Ovary (tissue), 9 donors: ENCODE measurements around the gene CTNNA3. TPM values are rescaled to one million over a fixed set of nuclear protein-coding genes. Genes with fewer than 3 reads are reported as not detected.
"Not testable (repeated sequence)": the region's sequence is repeated elsewhere in the genome, so short reads cannot be mapped to it uniquely, and the experiment has no call there.

Experiments used
- DNase-seq, 5 donors: peaks; one replicate each; pipeline ENCODE4 v3.0.0-alpha.2; 2019 to 2020
- H3K27ac ChIP-seq, 2 donors: fragments of 200-600 bp; one replicate each; pipeline versions ENCODE4 v1.5.1 to v1.8.0; 2019 to 2022
- H3K27me3 ChIP-seq: fragments of 200-600 bp; one replicate; pipeline ENCODE4 v1.8.0; 2022
- H3K36me3 ChIP-seq: fragments of 200-600 bp; sonication (generic); one replicate; pipeline ENCODE4 v1.5.1; 2019
- H3K4me1 ChIP-seq: one replicate; pipeline ENCODE4 v1.8.1; 2013; ENCODE audit warnings: mild to moderate bottlenecking, moderate library complexity; ENCODE audit not compliant: insufficient read depth
- H3K4me3 ChIP-seq: fragments of 200-600 bp; sonication (generic); one replicate; pipeline ENCODE4 v1.5.1; 2017
- H3K9me3 ChIP-seq, 2 donors: fragments of 200-600 bp in 1 of 2; sonication (generic) in 1 of 2; one replicate each; pipeline versions ENCODE4 v1.5.1 to v1.8.1; 2013 to 2019; ENCODE audit warnings: mild to moderate bottlenecking in 1 of 2, moderate library complexity in 1 of 2
- CTCF ChIP-seq, 3 donors: fragments of 450-650 bp in 2 of 3; fragments of 200-600 bp in 1 of 3; IDR thresholded peaks; one replicate each; pipeline versions ENCODE4 v1.5.1 to v1.8.0; 2016 to 2022; ENCODE audit warnings: antibody characterized with exemption in 3 of 3, mild to moderate bottlenecking in 1 of 3
- EP300 ChIP-seq: sonication (generic); formaldehyde crosslinking; IDR thresholded peaks from one replicate; pipeline ENCODE4 v1.6.1; 2017; ENCODE audit warnings: antibody characterized with exemption
- POLR2A ChIP-seq: fragments of 450-650 bp; IDR thresholded peaks from one replicate; pipeline ENCODE4 v1.6.1; 2017; ENCODE audit warnings: antibody characterized with exemption, mild to moderate bottlenecking, moderate library complexity
- WGBS, 3 donors: extraction: QIAGEN DNeasy Blood & Tissue Kit in 1 of 3; methylation state at CpG; one replicate each; pipeline versions ENCODE4 v1.1.5 to v1.1.7; 2013 to 2017; 5-methylcytosine and 5-hydroxymethylcytosine counted together
- intact Hi-C, 4 donors: fragments of 100-400 bp; cut with DNase I; formaldehyde crosslinking; loops; one replicate each; pipeline versions ENCODE4 v1.11.0 to v1.15.1; 2022 to 2023
- polyA plus RNA-seq, 2 donors: library from polyadenylated mRNA; stranded (reverse); fragments of 200-250 nt in 1 of 2; fragments of 350-450 nt in 1 of 2; fragmentation: Illumina TruSeq in 1 of 2; extraction: RNeasy Lipid Tissue Mini Kit (QIAGEN cat#74804) in 1 of 2; gene quantifications; one replicate each; pipeline ENCODE4 v1.2.3, GENCODE V29; 2013 to 2014
- total RNA-seq, 7 donors: library from RNA; depleted of rRNA in 2 of 7; stranded (reverse); fragments of >200 nt in 2 of 7; fragmentation: NEBNext Ultra II Directional in 3 of 7; extraction: Animal tissue kit (Norgen Biotek cat#: 25700) in 3 of 7; gene quantifications; one replicate each; pipeline versions ENCODE4 v1.1.0 to v1.2.4, GENCODE V29; 2016 to 2023
- donor health status: DM: no; HTN: no; CAD: no; lungs with moderate emphysema.
- donor health status: DM: no; HTN: no; CAD: no.
- donor health status: Bipolar disorder and iron deficiency.
- donor health status: DM: yes; HTN: yes; CAD: no.
- donor health status: DM: no; HTN: no; CAD: no.
- donor health status: DM: yes; HTN: yes; CAD: no.

The CTNNA3 gene
- total and polyA plus RNA-seq, 9 donors: 1.9 to 9.7 (median 4.0) TPM

GRCh38 chr10:67222934-67223333, 473.1 kb downstream of the CTNNA3 start:
- Histone ChIP-seq H3K4me1 (no peaks in the 10 kb centered on the region), H3K27ac (no peak overlapping the region), H3K4me3 (no peak overlapping the region), H3K9me3 (peaks cover 0 to 6% of the 10 kb centered on the region in 2 donors), H3K27me3 (no peaks in the 10 kb centered on the region), H3K36me3 (no peaks in the 10 kb centered on the region)
- TF ChIP-seq EP300 (no peak), POLR2A (no peak), CTCF (IDR thresholded peaks at IDR 0.05) (no peak)
- WGBS, 3 donors: 84 to 86% (median 85%) methylated on average over 3 of the region's 3 CpGs
- intact Hi-C loops: no loop called here
- no peak for DNase-seq

GRCh38 chr10:67221939-67222494, 474.0 kb downstream of the CTNNA3 start:
- intact Hi-C loops: no loop called here
- Histone ChIP-seq H3K27me3 (no peaks in the 10 kb centered on the region), H3K27ac (no peak overlapping the region), H3K36me3 (no peaks in the 10 kb centered on the region), H3K4me3 (no peak overlapping the region), H3K9me3 (peaks cover 0 to 6% of the 10 kb centered on the region in 2 donors), H3K4me1 (peaks cover 2% of the 10 kb centered on the region)
- DNase-seq: no peak
- TF ChIP-seq CTCF (IDR thresholded peaks at IDR 0.05): no peak
- TF ChIP-seq EP300: no peak
- TF ChIP-seq POLR2A: no peak
- 74 to 77% (median 76%) methylated on average over 4 of the region's 4 CpGs for WGBS, 3 donors

GRCh38 chr10:67211680-67212079, 484.3 kb downstream of the CTNNA3 start:
- no peak for TF ChIP-seq EP300
- TF ChIP-seq CTCF (IDR thresholded peaks at IDR 0.05): no peak
- no peak for TF ChIP-seq POLR2A
- H3K4me3 ChIP-seq: no peak overlapping the region
- no peak overlapping the region for H3K27ac ChIP-seq
- H3K4me1 ChIP-seq: no peaks in the 10 kb centered on the region
- no peak for DNase-seq
- intact Hi-C loops: no loop called here
- H3K9me3 ChIP-seq: no peaks in the 10 kb centered on the region
- H3K27me3 ChIP-seq: no peaks in the 10 kb centered on the region
- whole genome bisulfite sequencing, 3 donors: 38 to 68% (median 67%) methylated on average over 1 of the region's 1 CpG
- no peaks in the 10 kb centered on the region for H3K36me3 ChIP-seq

- H3K4me3 ChIP-seq, DNase-seq, H3K4me1 ChIP-seq, H3K27me3 ChIP-seq, H3K27ac ChIP-seq, H3K36me3 ChIP-seq, H3K9me3 ChIP-seq, intact Hi-C loops: not testable (repeated sequence)
- WGBS, 3 donors: 90 to 93% (median 91%) methylated on average over 6 of the region's 6 CpGs
These were observed 488.1 kb downstream of the CTNNA3 start for GRCh38 chr10:67207923-67208322.

- Histone ChIP-seq H3K9me3 (no peaks in the 10 kb centered on the region), H3K27ac (no peak overlapping the region), H3K4me3 (no peak overlapping the region), H3K36me3 (no peaks in the 10 kb centered on the region), H3K4me1 (peaks cover 1% of the 10 kb centered on the region), H3K27me3 (no peaks in the 10 kb centered on the region)
- no peak for DNase-seq
- TF ChIP-seq POLR2A: no peak
- no peak for TF ChIP-seq CTCF (IDR thresholded peaks at IDR 0.05)
- TF ChIP-seq EP300: no peak
- intact Hi-C loops: no loop called here
- 64 to 77% (median 72%) methylated on average over 3 of the region's 3 CpGs for WGBS, 3 donors
These were observed 495.0 kb downstream of the CTNNA3 start for GRCh38 chr10:67200913-67201564.
